Spleen (tissue), 7 donors: ENCODE results near the gene SIM2.

Source experiments
- CTCF ChIP-seq, 11 experiments: fragments of 200-600 bp in 7 of 11; fragments of 450-650 bp in 4 of 11; sonication (generic) in 4 of 11; IDR thresholded peaks in 8 of 11; conservative IDR thresholded peaks in 3 of 11; 1 replicate in 7 of 11; 2 replicates in 4 of 11; pipeline versions ENCODE4 v1.4.0 to v1.8.0; 2016 to 2021; ENCODE audit warnings: antibody characterized with exemption in 11 of 11, inconsistent platforms in 4 of 11, mild to moderate bottlenecking in 1 of 11
- POLR2A ChIP-seq, 3 donors: fragments of 450-650 bp; IDR thresholded peaks; one replicate each; pipeline ENCODE4 v1.5.1; 2017; ENCODE audit warnings: antibody characterized with exemption in 3 of 3, mild to moderate bottlenecking in 1 of 3
- donor health status: DM: no; HTN: no; CAD: no; lungs with moderate emphysema.
- donor health status: DM: no; HTN: no; CAD: no.
- donor health status: DM: no; HTN: no; CAD: no.

- TF ChIP-seq POLR2A (IDR thresholded peaks at IDR 0.05) (no peak), CTCF (IDR thresholded peaks at IDR 0.05 in 8 of 11, conservative IDR thresholded peaks at IDR 0.05 in 3 of 11) (no peak)
Observed at GRCh38 chr21:36751383-36751782, 52.5 kb downstream of the SIM2 start.
